Activated naive CD4-positive, alpha-beta T cell treated with anti-CD3 and anti-CD28 coated beads, Interleukin-2, amount 10 ng/mL, durations not matched to agents 5 hours and 36 hours (primary cell): ENCODE data around the gene ZNF446. TPM values are rescaled to one million over a fixed set of nuclear protein-coding genes. Genes with fewer than 3 reads are reported as not detected.

Experiments used
- total RNA-seq, 2 experiments: library from RNA; stranded (reverse); gene quantifications; one replicate each; pipeline ENCODE4 v1.2.3, GENCODE V29; 2021

The ZNF446 gene
- total RNA-seq: 1 to 10 TPM; 8.5 to 8.7 TPM

DNA sequence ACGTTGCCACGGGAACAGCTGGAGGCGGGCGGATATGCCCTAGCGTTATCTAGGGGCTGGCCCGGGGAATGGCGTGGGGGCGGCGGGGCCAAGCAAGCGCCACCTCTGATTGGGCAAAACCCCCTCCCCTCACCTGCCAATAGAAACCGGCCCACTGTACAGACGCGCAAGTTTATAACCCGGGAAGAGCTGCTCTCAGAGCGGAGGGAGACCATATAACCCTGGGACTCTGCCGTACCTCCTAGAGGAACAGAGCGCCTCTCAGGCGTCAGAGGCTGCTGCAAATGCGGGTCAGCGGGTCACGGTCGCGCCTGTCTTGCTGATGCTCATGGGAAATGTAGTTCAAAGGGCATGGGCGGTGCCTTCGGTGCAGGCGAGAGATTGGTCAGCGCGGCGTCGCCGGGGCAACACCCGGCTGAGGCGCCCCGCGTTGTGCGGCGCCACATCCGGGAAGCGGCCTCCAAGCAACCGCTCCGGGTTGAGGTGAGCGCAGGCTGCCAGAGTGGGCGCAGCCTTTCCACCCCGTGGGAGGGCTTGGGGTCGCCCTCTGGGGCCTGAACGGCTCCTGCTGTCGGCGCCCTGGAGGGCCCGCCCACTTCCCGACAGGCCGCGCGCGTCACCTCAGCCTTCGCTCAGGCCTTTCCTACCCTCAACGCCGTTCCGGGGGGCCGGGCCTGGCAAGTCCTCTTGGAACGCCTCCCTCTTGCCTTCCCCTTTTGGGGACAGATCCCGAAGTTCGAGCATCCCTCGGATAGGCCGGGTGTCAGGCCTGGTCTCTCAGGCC lies at the start of gene ZNF446:
Gene ZNF446 (plus strand): TSS at position 639 of the 784 bp plus-strand sequence. CDS start 867 bp downstream, outside the sequence.

GRCh38 chr19:58439576-58440554 lies 36.3 kb upstream of the ZNF446 start, which contains the start of gene ZNF132:
TSS of gene ZNF132 (minus strand) at chr19:58440153. CDS start at chr19:58439821, 332 bp downstream.

GRCh38 chr19:58451358-58452101 lies 24.6 kb upstream of the ZNF446 start, which contains the start of gene ZNF324B:
TSS of gene ZNF324B (plus strand) at chr19:58451622. CDS start at chr19:58453702, 2,080 bp downstream.

DNA sequence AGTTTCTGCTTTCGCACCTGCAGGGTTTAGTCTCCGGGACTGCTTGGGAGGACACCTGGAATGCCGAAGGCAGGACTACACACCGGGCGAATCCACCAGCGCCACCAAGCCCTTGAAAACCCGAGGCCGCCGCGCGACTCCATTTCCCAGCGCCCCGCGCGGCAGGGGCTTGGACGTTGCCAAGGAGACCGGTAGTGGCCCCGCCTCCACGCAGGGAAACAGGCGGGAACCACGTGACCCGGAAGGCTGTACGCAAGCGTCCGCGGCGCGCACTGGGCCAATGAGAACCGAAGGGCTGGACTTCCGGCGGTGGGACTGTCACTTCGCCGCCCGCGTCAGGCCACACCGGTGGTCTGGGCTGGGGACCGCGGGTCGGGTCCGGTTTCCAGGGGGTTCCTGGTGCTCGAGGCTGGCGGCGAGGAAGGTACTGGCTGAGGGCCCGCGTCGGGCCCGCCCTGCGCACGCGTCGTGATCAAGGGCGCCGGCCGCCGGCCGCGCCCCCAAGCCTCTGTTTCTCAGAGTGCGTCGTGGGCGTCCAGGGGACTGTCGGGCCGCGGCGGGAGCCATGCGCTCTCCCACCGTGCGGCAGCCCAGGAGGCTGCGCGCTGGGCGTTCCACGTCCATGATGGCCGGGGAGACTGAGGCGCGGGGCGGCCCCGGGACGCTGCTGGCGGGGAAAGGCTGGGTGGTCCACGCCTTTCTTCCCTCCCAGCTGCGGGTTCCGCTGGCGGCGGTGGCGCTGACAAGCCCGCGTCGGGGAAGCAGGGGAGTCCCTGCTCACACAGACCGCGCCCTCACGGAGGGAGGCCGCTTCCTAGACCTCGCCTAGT lies 9.2 kb upstream of the ZNF446 start, which contains the start of gene ZNF324:
Gene ZNF324 (plus strand): TSS at position 321 of the 830 bp plus-strand sequence. CDS start 2,106 bp downstream, outside the sequence.

GRCh38 chr19:58511353-58512208 lies 35.4 kb downstream of the ZNF446 start, which contains the start of gene SLC27A5:
TSS of gene SLC27A5 (minus strand) at chr19:58511992. CDS start at chr19:58511955, 37 bp downstream.

DNA sequence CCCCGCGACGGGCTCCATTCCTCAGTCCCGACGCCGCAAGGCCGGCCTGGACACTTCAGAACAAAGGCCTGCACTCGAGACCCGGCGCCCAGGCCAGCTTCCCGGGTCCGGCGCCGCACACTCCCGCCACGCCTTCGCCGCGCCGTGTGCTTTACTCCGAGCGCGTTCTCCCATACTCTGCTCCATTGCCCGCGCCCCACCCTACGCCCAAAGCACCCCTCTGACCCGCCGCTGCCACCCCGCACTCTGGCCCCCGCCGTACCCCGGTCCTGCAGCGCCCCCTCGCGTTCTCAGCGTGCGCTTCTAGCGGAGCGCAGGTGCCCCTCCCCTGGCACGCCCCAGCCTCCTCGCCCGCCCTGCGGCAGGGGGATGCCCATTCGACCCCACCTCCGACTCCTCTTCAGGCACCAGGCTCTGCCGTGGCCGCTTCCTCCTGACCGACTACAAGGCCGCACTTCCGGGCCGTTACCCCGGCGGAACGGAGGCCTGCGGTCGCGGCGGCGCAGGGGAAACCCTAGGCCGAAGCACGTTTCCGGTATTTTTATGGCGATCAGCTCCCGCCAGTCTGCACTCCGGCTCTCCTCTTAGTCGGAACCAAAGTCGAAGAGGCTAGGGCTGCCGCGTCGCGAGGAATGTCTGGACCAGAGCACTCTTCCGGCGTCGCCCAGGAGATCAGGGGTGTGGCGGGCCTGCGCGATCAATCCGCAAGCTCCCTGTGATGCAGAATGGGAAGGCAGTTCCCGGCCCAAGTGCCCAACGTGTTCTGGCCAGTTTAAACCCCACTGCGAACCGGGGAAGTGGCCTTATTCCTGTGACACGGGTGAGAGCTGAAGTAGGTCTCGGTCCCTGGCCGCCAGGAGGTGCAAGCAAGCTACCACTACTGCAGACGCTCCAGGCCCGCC lies 43.5 kb downstream of the ZNF446 start, which contains the start of gene ZBTB45:
Gene ZBTB45 (minus strand): TSS at position 456 of the 902 bp plus-strand sequence. CDS start 2,137 bp downstream, outside the sequence.

Other genes with a start within 250 kb of the ZNF446 start
- gene ZNF544, start 247.4 kb upstream of the ZNF446 start, total RNA-seq: 10 to 100 TPM; 48.7 to 53.1 TPM
- gene ZNF8, start 197.4 kb upstream of the ZNF446 start, total RNA-seq: 1 to 10 TPM; 5.7 to 6.2 TPM
- gene ERVK3-1, start 171.0 kb upstream of the ZNF446 start, total RNA-seq: 10 to 100 TPM; 59.5 to 59.7 TPM
- 1 to 10 TPM; 4.6 to 5.3 TPM for gene ZSCAN22, start 149.4 kb upstream of the ZNF446 start, total RNA-seq
- 1 to 10 TPM; 8.0 to 9.0 TPM for gene A1BG, start 122.9 kb upstream of the ZNF446 start, total RNA-seq
- 1 to 10 TPM; 1.5 to 2.1 TPM for gene ZNF497, start 113.6 kb upstream of the ZNF446 start, total RNA-seq
- gene ZNF837, start 95.3 kb upstream of the ZNF446 start, total RNA-seq: 1 to 10 TPM; 1.8 to 2.3 TPM
- gene RPS5, start 89.1 kb upstream of the ZNF446 start, total RNA-seq: 1,000 to 10,000 TPM; 1,327 to 1,390 TPM
- under 1 TPM; 0.31 to 0.35 TPM for gene RNF225, start 80.7 kb upstream of the ZNF446 start, total RNA-seq
- gene ZNF584, start 67.7 kb upstream of the ZNF446 start, total RNA-seq: 1 to 10 TPM; 4.4 to 5.3 TPM
- 1 to 10 TPM; 4.9 to 5.5 TPM for gene ZNF132, start 36.2 kb upstream of the ZNF446 start, total RNA-seq
- 10 to 100 TPM; 10.6 to 12.1 TPM for gene ZNF324B, start 24.7 kb upstream of the ZNF446 start, total RNA-seq
- gene ZNF324, start 9.3 kb upstream of the ZNF446 start, total RNA-seq: 10 to 100 TPM; 13.5 to 13.7 TPM
- 10 to 100 TPM; 11.2 to 11.6 TPM for gene SLC27A5, start 35.6 kb downstream of the ZNF446 start, total RNA-seq
- gene ZBTB45, start 43.5 kb downstream of the ZNF446 start, total RNA-seq: 10 to 100 TPM; 15.0 to 16.1 TPM
- 100 to 1,000 TPM; 358 to 381 TPM for gene TRIM28, start 67.7 kb downstream of the ZNF446 start, total RNA-seq
- 100 to 1,000 TPM; 112 to 116 TPM for gene CHMP2A, start 78.8 kb downstream of the ZNF446 start, total RNA-seq
- gene UBE2M, start 82.3 kb downstream of the ZNF446 start, total RNA-seq: 10 to 100 TPM; 62.2 to 69.2 TPM
- 10 to 100 TPM; 32.9 to 39.7 TPM for gene MZF1, start 97.0 kb downstream of the ZNF446 start, total RNA-seq